GM21447 (cell line): Measurements from ENCODE around the gene B3GNT9.

Experiments used
- ATAC-seq: cut with Tn5 transposase; IDR thresholded peaks from one replicate; pipeline ENCODE4 v1.9.1; 2021; ENCODE audit not compliant: unreplicated experiment

B3GNT9 gene

GRCh38 chr16:67150833-67151396, at the start of gene B3GNT9:
B3GNT9 (minus strand) TSS chr16:67150998; CDS start chr16:67150485, 513 bp downstream.
- ATAC-seq: peak; percentile 64

- no peak for ATAC-seq
Observed at GRCh38 chr16:67200491-67200890, 49.7 kb upstream of the B3GNT9 start.

- no peak for ATAC-seq
Observed at GRCh38 chr16:67199808-67200198, 49.0 kb upstream of the B3GNT9 start.

GRCh38 chr16:67199011-67199807, 48.4 kb upstream of the B3GNT9 start, which contains the start of gene ELMO3:
ELMO3 (plus strand) TSS chr16:67199131; CDS start chr16:67199327, 196 bp downstream.
- ATAC-seq: no peak

- no peak for ATAC-seq
Observed at GRCh38 chr16:67198238-67198734, 47.5 kb upstream of the B3GNT9 start.

- no peak for ATAC-seq
Observed at GRCh38 chr16:67197704-67198103, 46.9 kb upstream of the B3GNT9 start.

GRCh38 chr16:67196881-67197280, 46.1 kb upstream of the B3GNT9 start:
- no peak for ATAC-seq

- ATAC-seq: no peak
Observed at GRCh38 chr16:67195676-67196075, 44.9 kb upstream of the B3GNT9 start.

GRCh38 chr16:67194260-67194659, 43.5 kb upstream of the B3GNT9 start:
- ATAC-seq: no peak

- no peak for ATAC-seq
Observed at GRCh38 chr16:67193536-67193935, 42.7 kb upstream of the B3GNT9 start.

- no peak for ATAC-seq
Observed at GRCh38 chr16:67192781-67193361, 42.1 kb upstream of the B3GNT9 start.

GRCh38 chr16:67191995-67192681, 41.3 kb upstream of the B3GNT9 start, which contains the start of gene E2F4:
E2F4 (plus strand) TSS chr16:67192155; CDS start chr16:67192228, 73 bp downstream.
- ATAC-seq: peak; percentile 85

GRCh38 chr16:67191411-67191994, 40.7 kb upstream of the B3GNT9 start:
- ATAC-seq: no peak

GRCh38 chr16:67190448-67191399, 39.9 kb upstream of the B3GNT9 start:
- no peak for ATAC-seq

- ATAC-seq: no peak
Observed at GRCh38 chr16:67190041-67190440, 39.2 kb upstream of the B3GNT9 start, which contains the start of gene EXOC3L1. EXOC3L1 (minus strand) TSS chr16:67190136; CDS start chr16:67189676, 460 bp downstream.

- ATAC-seq: no peak
Observed at GRCh38 chr16:67188798-67189197, 38.0 kb upstream of the B3GNT9 start.

- ATAC-seq: no peak
Observed at GRCh38 chr16:67188323-67188722, 37.5 kb upstream of the B3GNT9 start.

- ATAC-seq: no peak
Observed at GRCh38 chr16:67187175-67187890, 36.5 kb upstream of the B3GNT9 start.

- ATAC-seq: no peak
Observed at GRCh38 chr16:67186550-67186950, 35.8 kb upstream of the B3GNT9 start.
